ENCODE measurements around the gene NOC2L. TPM values are rescaled to one million over a fixed set of nuclear protein-coding genes. Genes with fewer than 3 reads are reported as not detected.

NOC2L gene
- total RNA-seq, 2 experiments from 2014 or later = 68.9 to 103 TPM

- CTCF ChIA-PET = interaction anchor here (0.7 to 2.7 kb wide), 6 partner anchors 12 to 160 kb away, joined by 3 to 18 read pairs (median 4); no protein-coding TSS in a partner anchor
- peaks cover 46% of the 10 kb centered on the region for H3K27me3 Mint-ChIP-seq
- H3K27ac Mint-ChIP-seq = no peak overlapping the region
- H3K4me1 Mint-ChIP-seq = peaks cover 12% of the 10 kb centered on the region
- no peak overlapping the region for H3K4me3 Mint-ChIP-seq
- H3K36me3 Mint-ChIP-seq = no peaks in the 10 kb centered on the region
- no peak for ATAC-seq
- no peak for DNase-seq
- no peaks in the 10 kb centered on the region for H3K9me3 Mint-ChIP-seq (ENCODE audit: low read depth)
These were observed 20.9 kb downstream of the NOC2L start for GRCh38 chr1:938088-938683.

DNA sequence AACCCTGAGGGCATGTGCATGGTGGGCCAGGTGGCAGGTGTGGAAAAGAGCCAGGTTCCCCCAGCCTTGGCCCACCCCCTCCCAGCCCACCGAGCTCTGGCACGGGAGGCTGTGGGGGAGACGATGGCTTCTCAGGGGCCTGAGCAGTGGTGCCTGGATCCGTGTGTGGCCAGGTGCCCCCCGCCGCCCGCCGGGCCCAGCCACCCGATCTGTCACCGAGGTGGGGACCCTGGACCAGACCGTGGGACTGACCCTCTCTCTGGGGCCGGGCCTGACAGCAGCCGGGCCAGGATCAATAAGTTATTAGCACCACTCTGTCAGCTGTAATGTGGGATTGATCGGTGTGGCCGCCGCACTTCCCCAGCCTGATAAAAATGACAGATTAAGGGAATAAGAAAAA, 21.5 kb downstream of the NOC2L start:
- Mint-ChIP-seq H3K4me1 (peaks cover 9% of the 10 kb centered on the region), H3K4me3 (no peak overlapping the region), H3K9me3 (ENCODE audit: low read depth) (no peaks in the 10 kb centered on the region), H3K27me3 (peaks cover 45% of the 10 kb centered on the region), H3K27ac (no peak overlapping the region), H3K36me3 (no peaks in the 10 kb centered on the region)
- no peak for ATAC-seq
- DNase-seq = no peak
- CTCF ChIA-PET = interaction anchor here (1.2 to 2.7 kb wide), 3 partner anchors 21 to 42 kb away, joined by 3 to 18 read pairs (median 5); no protein-coding TSS in a partner anchor

DNA sequence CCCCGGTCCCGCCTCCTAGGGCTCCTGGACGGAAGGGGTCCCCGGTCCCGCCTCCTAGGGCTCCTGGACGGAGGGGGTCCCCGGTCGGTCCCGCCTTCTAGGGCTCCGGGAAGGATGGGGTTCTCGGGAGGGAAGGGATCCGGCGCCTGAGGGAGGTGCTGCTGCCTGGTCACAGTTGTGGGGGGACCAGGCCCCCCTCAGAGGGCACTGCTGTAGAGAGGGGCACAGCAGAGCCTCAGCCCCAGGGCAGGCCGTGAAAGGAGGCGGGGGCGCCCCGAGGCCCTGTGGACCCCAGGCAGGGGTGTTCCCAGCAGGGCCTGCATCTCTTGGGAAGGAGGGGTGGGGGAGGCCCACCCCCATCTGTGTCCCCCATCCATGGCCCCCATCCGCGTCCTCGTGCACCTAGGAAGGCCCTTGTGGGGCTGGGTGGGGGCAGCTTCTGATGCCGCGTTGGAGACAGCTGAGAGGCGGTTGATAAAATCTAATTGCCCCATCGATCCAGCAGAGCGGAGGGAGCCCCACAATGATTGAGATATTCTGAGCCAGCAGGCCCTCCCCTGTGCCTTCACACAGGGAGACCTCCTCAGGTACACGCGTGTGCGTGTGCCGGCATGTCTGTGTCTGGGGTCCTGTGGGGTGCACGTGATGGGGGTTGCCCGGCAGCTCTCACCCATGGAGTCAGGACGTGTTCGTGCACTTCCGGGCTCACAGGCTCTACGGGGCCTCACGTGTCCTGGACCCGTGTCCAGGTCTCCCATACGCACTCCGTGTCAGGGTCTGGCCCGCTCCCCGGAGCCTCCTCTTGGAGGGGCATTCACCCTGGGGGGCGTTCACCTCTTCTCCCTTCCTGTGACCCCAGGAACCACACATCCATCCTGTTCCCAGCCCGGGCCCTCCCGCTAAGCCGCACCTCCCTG, 22.4 kb downstream of the NOC2L start:
- ATAC-seq (no peak), DNase-seq (no peak)
- H3K27ac Mint-ChIP-seq = no peak overlapping the region
- no peak overlapping the region for H3K4me3 Mint-ChIP-seq
- peaks cover 10% of the 10 kb centered on the region for H3K4me1 Mint-ChIP-seq
- no peaks in the 10 kb centered on the region for H3K36me3 Mint-ChIP-seq
- CTCF ChIA-PET = no interaction called here
- no peaks in the 10 kb centered on the region for H3K9me3 Mint-ChIP-seq (ENCODE audit: low read depth)
- peaks cover 45% of the 10 kb centered on the region for H3K27me3 Mint-ChIP-seq

DNA sequence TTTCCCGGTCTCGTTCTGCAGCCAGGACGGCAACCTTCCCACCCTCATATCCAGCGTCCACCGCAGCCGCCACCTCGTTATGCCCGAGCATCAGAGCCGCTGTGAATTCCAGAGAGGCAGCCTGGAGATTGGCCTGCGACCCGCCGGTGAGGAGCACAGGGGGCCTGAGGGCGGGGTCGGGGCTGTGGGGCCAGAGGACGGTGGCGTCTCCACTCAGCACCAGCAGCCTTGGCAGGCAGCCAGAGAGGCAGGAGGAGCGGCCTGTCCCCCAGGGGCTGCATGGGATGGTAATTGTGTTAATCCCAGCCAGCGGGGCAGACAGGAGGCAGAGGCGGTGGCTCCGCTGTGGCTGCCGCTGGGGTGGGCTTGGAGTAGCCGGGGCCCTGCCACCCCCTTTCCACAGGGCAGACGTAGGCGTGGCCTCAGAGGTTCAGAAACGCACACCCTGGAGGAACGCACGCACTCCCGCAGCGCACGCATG, 23.3 kb downstream of the NOC2L start:
- H3K27me3 Mint-ChIP-seq = peaks cover 42% of the 10 kb centered on the region
- H3K27ac Mint-ChIP-seq = no peak overlapping the region
- peaks cover 9% of the 10 kb centered on the region for H3K4me1 Mint-ChIP-seq
- H3K9me3 Mint-ChIP-seq (ENCODE audit: low read depth) = no peaks in the 10 kb centered on the region
- no peaks in the 10 kb centered on the region for H3K36me3 Mint-ChIP-seq
- DNase-seq (no peak), ATAC-seq (no peak)
- CTCF ChIA-PET = no interaction called here
- H3K4me3 Mint-ChIP-seq = no peak overlapping the region

GRCh38 chr1:934991-935750, 23.9 kb downstream of the NOC2L start:
- no peak overlapping the region for H3K27ac Mint-ChIP-seq
- H3K27me3 Mint-ChIP-seq = peaks cover 37% of the 10 kb centered on the region
- no peaks in the 10 kb centered on the region for H3K9me3 Mint-ChIP-seq (ENCODE audit: low read depth)
- no peak for ATAC-seq
- no peak for DNase-seq
- H3K4me1 Mint-ChIP-seq = peaks cover 5% of the 10 kb centered on the region
- CTCF ChIA-PET = no interaction called here
- H3K36me3 Mint-ChIP-seq = no peaks in the 10 kb centered on the region
- no peak overlapping the region for H3K4me3 Mint-ChIP-seq

GRCh38 chr1:933603-933940, 25.5 kb downstream of the NOC2L start:
- no peaks in the 10 kb centered on the region for H3K36me3 Mint-ChIP-seq
- CTCF ChIA-PET = interaction anchor here (1.0 kb wide), 1 partner anchor 51 kb away, joined by 3 read pairs; no protein-coding TSS in a partner anchor

DNA sequence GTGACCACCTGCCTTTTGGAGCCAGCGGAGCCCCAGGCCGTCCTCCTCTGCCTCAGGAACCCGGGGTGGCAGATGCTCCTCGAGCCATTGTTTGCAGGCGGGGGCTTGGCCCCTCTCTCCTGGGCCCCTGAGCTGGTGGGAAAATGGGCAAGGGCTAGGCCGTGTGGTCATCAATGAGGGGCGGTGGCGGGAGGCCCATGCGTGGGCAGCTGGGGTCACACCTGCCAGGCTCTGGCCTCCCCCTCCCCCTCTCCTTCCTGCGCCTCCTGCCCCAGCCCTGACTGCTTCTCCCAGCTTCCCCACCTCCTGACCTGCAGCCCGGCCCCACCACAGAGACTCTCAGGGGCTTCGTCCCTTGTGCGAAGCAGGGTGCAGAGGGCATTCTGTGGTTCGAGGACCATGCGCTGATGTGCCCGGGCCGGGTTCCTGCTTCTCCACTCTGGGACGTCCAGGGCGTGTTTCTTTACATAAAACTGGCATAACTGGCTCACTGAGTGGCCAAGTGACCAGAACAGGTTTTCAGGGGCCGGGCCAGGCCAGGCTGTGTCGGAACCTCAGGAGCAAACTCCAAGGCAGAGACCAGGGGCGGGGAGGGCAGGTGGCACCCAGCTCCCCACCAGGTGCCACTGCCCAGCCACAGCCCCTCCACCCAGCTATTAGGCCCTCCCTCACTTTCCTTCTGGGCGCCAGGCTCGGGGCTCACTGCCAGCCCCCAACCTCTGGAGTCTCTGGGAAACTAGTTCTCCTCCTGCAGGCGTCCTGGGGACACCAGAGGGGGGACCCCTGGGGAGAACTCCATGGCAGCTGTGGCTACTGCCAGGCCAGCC, 26.1 kb downstream of the NOC2L start:
- Mint-ChIP-seq H3K27ac (no peak overlapping the region), H3K27me3 (peaks cover 29% of the 10 kb centered on the region)

More at GRCh38 chr1:933603-933940, 25.5 kb downstream of the NOC2L start:
- Mint-ChIP-seq H3K27me3 (peaks cover 31% of the 10 kb centered on the region), H3K4me3 (no peak overlapping the region), H3K4me1 (peaks cover 5% of the 10 kb centered on the region), H3K9me3 (ENCODE audit: low read depth) (no peaks in the 10 kb centered on the region), H3K27ac (no peak overlapping the region)
- ATAC-seq (no peak), DNase-seq (no peak)

DNA sequence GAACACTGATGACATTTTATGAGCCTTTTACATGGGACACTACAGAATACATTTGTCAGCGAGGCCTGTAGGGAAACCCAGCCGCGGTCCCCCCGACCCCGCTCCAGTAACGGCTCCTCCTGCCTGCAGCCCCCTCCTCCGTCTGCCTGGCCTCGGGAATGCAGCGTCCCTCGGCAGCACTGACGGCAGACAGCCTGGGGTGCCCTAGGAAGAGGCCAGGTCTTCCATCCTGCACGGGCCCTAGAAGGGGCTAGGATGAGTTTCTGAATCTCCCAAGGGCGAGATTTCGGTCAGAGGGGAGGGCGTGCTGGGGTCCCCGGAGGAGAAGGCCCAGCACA, 26.9 kb downstream of the NOC2L start:
- H3K27me3 Mint-ChIP-seq = peaks cover 33% of the 10 kb centered on the region

More for the DNA sequence above, 26.1 kb downstream of the NOC2L start:
- Mint-ChIP-seq H3K9me3 (ENCODE audit: low read depth) (no peaks in the 10 kb centered on the region), H3K4me3 (no peak overlapping the region), H3K36me3 (no peaks in the 10 kb centered on the region), H3K4me1 (peaks cover 5% of the 10 kb centered on the region)
- DNase-seq (no peak), ATAC-seq (no peak)
- CTCF ChIA-PET = interaction anchor here (1.0 to 1.9 kb wide), 2 partner anchors 8 to 52 kb away, joined by 3 to 4 read pairs; no protein-coding TSS in a partner anchor

GRCh38 chr1:931380-932172, 27.5 kb downstream of the NOC2L start:
- H3K27me3 Mint-ChIP-seq = peaks cover 39% of the 10 kb centered on the region
- ATAC-seq = no peak
- no peak overlapping the region for H3K4me3 Mint-ChIP-seq
- peaks cover 5% of the 10 kb centered on the region for H3K4me1 Mint-ChIP-seq
- no peak overlapping the region for H3K27ac Mint-ChIP-seq
- no peak for DNase-seq
- CTCF ChIA-PET = interaction anchor here (1.0 to 1.9 kb wide), 2 partner anchors 9 to 25 kb away, joined by 4 read pairs; no protein-coding TSS in a partner anchor
- H3K9me3 Mint-ChIP-seq (ENCODE audit: low read depth) = no peaks in the 10 kb centered on the region
- H3K36me3 Mint-ChIP-seq = no peaks in the 10 kb centered on the region

More for the DNA sequence above, 26.9 kb downstream of the NOC2L start:
- Mint-ChIP-seq H3K9me3 (ENCODE audit: low read depth) (no peaks in the 10 kb centered on the region), H3K36me3 (no peaks in the 10 kb centered on the region), H3K27ac (no peak overlapping the region), H3K4me3 (no peak overlapping the region), H3K4me1 (peaks cover 5% of the 10 kb centered on the region)
- CTCF ChIA-PET = interaction anchor here (1.0 to 1.9 kb wide), 2 partner anchors 9 to 26 kb away, joined by 4 read pairs; no protein-coding TSS in a partner anchor
- DNase-seq (no peak), ATAC-seq (no peak)

DNA sequence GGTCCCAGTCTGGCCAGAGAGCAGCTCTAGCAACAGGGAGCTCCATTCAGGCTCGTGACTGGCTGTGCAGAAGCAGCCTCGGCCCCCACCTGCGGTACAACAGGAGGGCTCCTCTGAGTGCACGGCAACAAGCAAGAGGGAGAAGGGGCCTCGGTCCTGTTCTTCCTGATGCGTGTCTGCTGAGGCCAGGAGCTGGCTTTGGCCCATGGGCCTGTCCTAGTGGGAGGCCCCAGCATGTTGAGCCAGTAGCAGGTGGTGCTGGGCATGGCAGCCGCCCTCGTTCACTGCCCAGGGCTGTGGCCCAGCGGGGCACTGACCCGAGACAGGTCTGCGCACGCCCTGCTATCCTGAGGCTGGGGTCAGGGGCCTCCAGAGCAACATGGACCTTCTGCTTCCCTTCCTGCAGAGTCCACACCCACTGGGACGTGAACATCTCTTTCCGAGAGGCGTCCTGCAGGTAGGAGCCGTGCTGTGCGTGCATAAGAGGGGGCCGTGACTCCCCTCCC, 28.4 kb downstream of the NOC2L start:
- ATAC-seq (no peak), DNase-seq (no peak)
- CTCF ChIA-PET = interaction anchor here (1.0 to 1.9 kb wide), 2 partner anchors 10 to 26 kb away, joined by 3 to 4 read pairs; no protein-coding TSS in a partner anchor
- H3K9me3 Mint-ChIP-seq (ENCODE audit: low read depth) = no peaks in the 10 kb centered on the region
- H3K36me3 Mint-ChIP-seq = no peaks in the 10 kb centered on the region
- H3K4me1 Mint-ChIP-seq = peaks cover 5% of the 10 kb centered on the region
- H3K27ac Mint-ChIP-seq = no peak overlapping the region
- H3K4me3 Mint-ChIP-seq = no peak overlapping the region
- peaks cover 47% of the 10 kb centered on the region for H3K27me3 Mint-ChIP-seq

- Mint-ChIP-seq H3K36me3 (no peaks in the 10 kb centered on the region), H3K9me3 (ENCODE audit: low read depth) (no peaks in the 10 kb centered on the region), H3K4me1 (peaks cover 5% of the 10 kb centered on the region), H3K4me3 (no peak overlapping the region), H3K27ac (no peak overlapping the region), H3K27me3 (peaks cover 42% of the 10 kb centered on the region)
- DNase-seq (no peak), ATAC-seq (no peak)
- CTCF ChIA-PET = interaction anchor here (1.0 kb wide), 1 partner anchor 25 kb away, joined by 3 read pairs; no protein-coding TSS in a partner anchor
These were observed 29.1 kb downstream of the NOC2L start for GRCh38 chr1:929712-930632.

Data from activated CD8-positive, alpha-beta memory T cell treated with anti-CD3 and anti-CD28 coated beads, Interleukin-2, amount 10 ng/mL, durations not matched to agents 7 days and 5 days (primary cell).